HCT116 (cell line): ENCODE data around the gene AKAP13. TPM values are rescaled to one million over a fixed set of nuclear protein-coding genes. Genes with fewer than 3 reads are reported as not detected.

Source experiments
- ATAC-seq: fragments of 200-7000 bp; cut with Tn5 transposase; 2 replicates; pipeline ENCODE4 v1.9.1; 2020; ENCODE audit warnings: mild to moderate bottlenecking, moderate library complexity
- BruUV-seq: library from RNA; stranded (reverse); fragments of 400-500 nt; replicated peaks from 2 replicates; lab custom pipeline; 2021; lab: Mats Ljungman, UMichigan
- CTCF ChIA-PET: fragments of 300-600 bp; sonication (Branson Sonifier 250); formaldehyde crosslinking; loops from one replicate; lab custom pipeline; 2021; ENCODE audit warnings: antibody characterized with exemption; lab: Charles Lee
- POLR2A ChIA-PET: fragments of 300-600, 350-600 bp; sonication (Branson Sonifier 250); formaldehyde crosslinking; loops from one replicate; lab custom pipeline; 2021; ENCODE audit warnings: antibody characterized with exemption; lab: Charles Lee
- RAD21 ChIA-PET, 2 experiments: fragments of 300-600 bp; sonication (Branson Sonifier 250); formaldehyde crosslinking; loops; one replicate each; lab custom pipeline; 2023; ENCODE audit warnings: low total read pairs in 2 of 2; ENCODE audit not compliant: uncharacterized antibody in 2 of 2, unreplicated experiment in 2 of 2, low non-redundant PET in 1 of 2; lab: Charles Lee
- DNase-seq: peaks from one replicate; pipeline ENCODE4 v3.0.0-alpha.2; 2010; ENCODE audit warnings: low read depth, low spot score
- H2AFZ ChIP-seq: fragments of 200-600 bp; shearing (Covaris generic), sonication (generic); 2 replicates; pipeline ENCODE4 v1.6.1; 2017; ENCODE audit warnings: low read depth, mixed run types, mixed read lengths, antibody characterized with exemption, low read length; ENCODE audit not compliant: poor library complexity, severe bottlenecking
- H3K27ac ChIP-seq: 2 replicates; pipeline ENCODE4 v1.5.1; 2012; ENCODE audit warnings: low read depth, low read length
- H3K27me3 ChIP-seq: fragments of 200-600 bp; sonication (generic); 2 replicates; pipeline ENCODE4 v1.6.1; 2016; ENCODE audit warnings: mixed run types, low read length, mixed read lengths; ENCODE audit not compliant: insufficient read depth
- H3K36me3 ChIP-seq, 2 experiments: fragments of 200-500 bp in 1 of 2; fragments of 200-600 bp in 1 of 2; sonication (Bioruptor generic) in 1 of 2; sonication (generic) in 1 of 2; 2 replicates each; pipeline versions ENCODE4 v1.5.1 to v1.6.1; 2014 to 2016; ENCODE audit warnings: low read length in 2 of 2, inconsistent platforms in 1 of 2, mixed read lengths in 1 of 2, mixed run types in 1 of 2; ENCODE audit not compliant: insufficient read depth in 2 of 2, control insufficient read depth in 1 of 2
- H3K4me1 ChIP-seq, 2 experiments: fragments of 200-600 bp in 1 of 2; sonication (generic) in 1 of 2; 2 replicates each; pipeline versions ENCODE4 v1.5.1 to v1.6.1; 2012 to 2017; ENCODE audit warnings: low read length in 2 of 2, inconsistent platforms in 1 of 2, mild to moderate bottlenecking in 1 of 2, mixed read lengths in 1 of 2, mixed run types in 1 of 2, moderate library complexity in 1 of 2; ENCODE audit not compliant: insufficient read depth in 2 of 2, control insufficient read depth in 1 of 2
- H3K4me2 ChIP-seq: fragments of 200-600 bp; sonication (generic); 2 replicates; pipeline ENCODE4 v1.6.1; 2017; ENCODE audit warnings: mixed run types, low read length, mixed read lengths
- H3K4me3 ChIP-seq, 2 experiments: fragments of 200-600 bp in 1 of 2; sonication (generic) in 1 of 2; replicated peaks in 1 of 2; 2 replicates each; pipeline ENCODE4 v1.5.1; 2011 to 2016; ENCODE audit warnings: low read length in 2 of 2, control low read depth in 1 of 2, low read depth in 1 of 2, mild to moderate bottlenecking in 1 of 2, mixed read lengths in 1 of 2, mixed run types in 1 of 2
- H3K79me2 ChIP-seq: fragments of 200-600 bp; sonication (generic); 2 replicates; pipeline ENCODE4 v1.6.1; 2017; ENCODE audit warnings: mild to moderate bottlenecking, mixed run types, low read length, moderate library complexity, mixed read lengths; ENCODE audit not compliant: insufficient read depth
- H3K9ac ChIP-seq: fragments of 200-600 bp; sonication (generic); 2 replicates; pipeline ENCODE4 v1.6.1; 2016; ENCODE audit warnings: low read length, mixed read lengths
- H3K9me2 ChIP-seq: fragments of 200-600 bp; sonication (generic), shearing (Covaris generic); 2 replicates; pipeline ENCODE4 v1.6.1; 2017; ENCODE audit warnings: mixed run types, mild to moderate bottlenecking, moderate library complexity; ENCODE audit not compliant: insufficient read depth
- H3K9me3 ChIP-seq, 2 experiments: fragments of 200-500 bp in 1 of 2; fragments of 200-600 bp in 1 of 2; sonication (Bioruptor generic) in 1 of 2; sonication (generic) in 1 of 2; 2 replicates each; pipeline ENCODE4 v1.6.1; 2014 to 2017; ENCODE audit warnings: low read length in 2 of 2, mixed read lengths in 2 of 2, inconsistent platforms in 1 of 2, low read depth in 1 of 2, mild to moderate bottlenecking in 1 of 2, mixed run types in 1 of 2, moderate library complexity in 1 of 2; ENCODE audit not compliant: control insufficient read depth in 1 of 2, insufficient read depth in 1 of 2
- H4K20me1 ChIP-seq: fragments of 200-600 bp; sonication (generic), shearing (Covaris generic); 2 replicates; pipeline ENCODE4 v1.6.1; 2017; ENCODE audit warnings: mixed run types, mild to moderate bottlenecking, moderate library complexity; ENCODE audit not compliant: insufficient read depth
- ATF3 ChIP-seq: IDR thresholded peaks from 2 replicates; pipeline ENCODE4 v1.6.1; 2012
- CEBPB ChIP-seq: IDR thresholded peaks from 2 replicates; pipeline ENCODE4 v1.6.1; 2012; ENCODE audit warnings: low read depth
- EZH2 ChIP-seq: fragments of 200-600 bp; sonication (generic); IDR thresholded peaks from 2 replicates; pipeline ENCODE4 v1.6.1; 2017; ENCODE audit warnings: antibody characterized with exemption, mixed run types
- EZH2phosphoT487 ChIP-seq: fragments of 200-600 bp; IDR thresholded peaks from 2 replicates; pipeline ENCODE4 v1.6.1; 2018; ENCODE audit warnings: antibody characterized with exemption, borderline replicate concordance
- FOSL1 ChIP-seq: IDR thresholded peaks from 2 replicates; pipeline ENCODE4 v1.6.1; 2012; ENCODE audit warnings: low read depth
- MAX ChIP-seq: IDR thresholded peaks from 2 replicates; pipeline ENCODE4 v1.6.1; 2012
- POLR2A ChIP-seq: IDR thresholded peaks from 2 replicates; pipeline ENCODE4 v1.7.0; 2011; ENCODE audit warnings: borderline replicate concordance; ENCODE audit not compliant: insufficient read depth, insufficient read length; ENCODE audit errors: extremely low read depth
- POLR2AphosphoS5 ChIP-seq: IDR thresholded peaks from 2 replicates; pipeline ENCODE4 v1.6.1; 2011; ENCODE audit warnings: mild to moderate bottlenecking, low read depth, low read length, moderate library complexity
- RAD21 ChIP-seq: IDR thresholded peaks from 2 replicates; pipeline ENCODE4 v1.6.1; 2012; ENCODE audit warnings: low read depth, mild to moderate bottlenecking
- SIN3A ChIP-seq: IDR thresholded peaks from 2 replicates; pipeline ENCODE4 v1.6.1; 2012; ENCODE audit warnings: low read depth
- SP1 ChIP-seq: IDR thresholded peaks from 2 replicates; pipeline ENCODE4 v1.6.1; 2012; ENCODE audit warnings: low read depth
- SRF ChIP-seq: IDR thresholded peaks from 2 replicates; pipeline ENCODE4 v1.6.1; 2012; ENCODE audit warnings: low read depth
- TCF7L2 ChIP-seq: IDR thresholded peaks from 2 replicates; pipeline ENCODE4 v1.7.0; 2011; ENCODE audit warnings: borderline replicate concordance, inconsistent platforms; ENCODE audit not compliant: insufficient read depth, insufficient read length; ENCODE audit errors: extremely low read depth
- YY1 ChIP-seq: IDR thresholded peaks from 2 replicates; pipeline ENCODE4 v1.6.1; 2011; ENCODE audit warnings: low read length, low read depth, moderate library complexity, mild to moderate bottlenecking; ENCODE audit not compliant: insufficient replicate concordance; ENCODE audit errors: extremely low read depth
- ZNF274 ChIP-seq: fragments of 200-500 bp; sonication (Bioruptor generic); IDR thresholded peaks from 2 replicates; pipeline ENCODE4 v1.6.1; 2014; ENCODE audit warnings: mild to moderate bottlenecking, low read depth, low read length, inconsistent platforms
- intact Hi-C: fragments of 100-400 bp; cut with micrococcal nuclease; formaldehyde crosslinking; loops from 2 replicates; pipeline ENCODE4 v1.10.0; 2022
- total RNA-seq: library from RNA; stranded (reverse); gene quantifications from one replicate; pipeline ENCODE4 v1.2.1, GENCODE V29; 2021; ENCODE audit not compliant: unreplicated experiment

AKAP13 gene
- total RNA-seq, 1 experiment from 2014 or later, result 43.1 TPM

- Histone ChIP-seq H3K4me3 (no peak overlapping the region), H3K79me2 (peaks cover 95% of the 10 kb centered on the region), H4K20me1 (no peaks in the 10 kb centered on the region), H2AFZ (no peak overlapping the region), H3K4me1 (peaks cover 23 to 33% of the 10 kb centered on the region in 2 experiments), H3K9ac (no peak overlapping the region), H3K9me2 (no peaks in the 10 kb centered on the region), H3K27me3 (no peaks in the 10 kb centered on the region), H3K9me3 (no peaks in the 10 kb centered on the region), H3K4me2 (no peak overlapping the region), H3K27ac (no peak overlapping the region), H3K36me3 (no peaks in the 10 kb centered on the region)
- no TSS peak for BruUV-seq
- ChIA-PET CTCF (no interaction called here), RAD21 (no interaction called here), POLR2A (no interaction called here)
- ATAC-seq (no peak), DNase-seq (no peak)
- TF ChIP-seq SRF (no peak), EZH2phosphoT487 (no peak), YY1 (no peak), EZH2 (no peak), MAX (no peak), POLR2A (no peak), TCF7L2 (no peak), RAD21 (no peak), POLR2AphosphoS5 (no peak), SP1 (no peak), FOSL1 (no peak), ZNF274 (no peak)
- intact Hi-C loops, result no loop called here
Measured at GRCh38 chr15:85397926-85398325, 17.5 kb downstream of the AKAP13 start.

GRCh38 chr15:85398822-85399221 is 18.4 kb downstream of the AKAP13 start:
- Histone ChIP-seq H3K9ac (no peak overlapping the region), H3K36me3 (no peaks in the 10 kb centered on the region), H3K9me3 (no peaks in the 10 kb centered on the region), H3K27me3 (no peaks in the 10 kb centered on the region), H3K4me3 (no peak overlapping the region), H3K4me2 (no peak overlapping the region), H2AFZ (no peak overlapping the region), H3K4me1 (peaks cover 18 to 33% of the 10 kb centered on the region in 2 experiments), H3K9me2 (no peaks in the 10 kb centered on the region), H3K27ac (no peak overlapping the region), H3K79me2 (peaks cover 95% of the 10 kb centered on the region), H4K20me1 (no peaks in the 10 kb centered on the region)
- ChIA-PET RAD21 (no interaction called here), CTCF (no interaction called here), POLR2A (no interaction called here)
- DNase-seq (no peak), ATAC-seq (no peak)
- intact Hi-C loops, result no loop called here
- TF ChIP-seq MAX (no peak), SP1 (no peak), SIN3A (no peak), CEBPB (no peak), ATF3 (no peak)
- no TSS peak for BruUV-seq
